DMS 273 (cell line): ENCODE data around the gene LDHAL6A.

Source experiments
- DNase-seq: peaks from one replicate; lab custom pipeline; 2025; ENCODE audit not compliant: unreplicated experiment; lab: John Stamatoyannopoulos, UW

Gene LDHAL6A

GRCh38 chr11:18490319-18490718 lies 34.7 kb downstream of the LDHAL6A start:
- DNase-seq = no peak

- no peak for DNase-seq
These were observed 35.3 kb downstream of the LDHAL6A start for GRCh38 chr11:18490736-18491485.

- no peak for DNase-seq
These were observed 36.3 kb downstream of the LDHAL6A start for GRCh38 chr11:18491924-18492323.

GRCh38 chr11:18492888-18493287 lies 37.2 kb downstream of the LDHAL6A start:
- DNase-seq = peak; percentile 2

- no peak for DNase-seq
These were observed 37.7 kb downstream of the LDHAL6A start for GRCh38 chr11:18493310-18493709.

GRCh38 chr11:18495271-18495670 lies 39.6 kb downstream of the LDHAL6A start:
- DNase-seq = no peak

GRCh38 chr11:18495703-18496102 lies 40.0 kb downstream of the LDHAL6A start:
- DNase-seq = no peak

GRCh38 chr11:18498039-18498438 lies 42.4 kb downstream of the LDHAL6A start:
- no peak for DNase-seq

DNA sequence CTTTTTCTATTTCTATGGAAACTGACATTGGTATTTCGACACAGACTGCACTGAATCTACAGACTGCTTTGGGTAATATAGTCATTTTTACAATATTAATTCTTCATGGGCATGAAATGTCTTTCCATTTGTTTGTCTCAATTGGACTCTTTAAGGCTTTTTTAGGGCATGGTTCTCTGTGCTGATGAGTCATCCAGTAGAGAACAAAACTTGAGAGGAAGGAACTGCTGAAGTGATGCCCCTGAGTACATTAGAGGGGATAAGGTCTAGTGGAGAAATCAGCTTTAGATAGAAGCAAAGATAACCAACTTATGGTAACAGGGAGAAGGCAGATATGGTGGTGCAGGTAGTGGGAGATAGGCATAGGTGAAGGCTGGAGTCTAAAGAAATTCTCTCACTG lies 46.0 kb downstream of the LDHAL6A start:
- DNase-seq = no peak

DNA sequence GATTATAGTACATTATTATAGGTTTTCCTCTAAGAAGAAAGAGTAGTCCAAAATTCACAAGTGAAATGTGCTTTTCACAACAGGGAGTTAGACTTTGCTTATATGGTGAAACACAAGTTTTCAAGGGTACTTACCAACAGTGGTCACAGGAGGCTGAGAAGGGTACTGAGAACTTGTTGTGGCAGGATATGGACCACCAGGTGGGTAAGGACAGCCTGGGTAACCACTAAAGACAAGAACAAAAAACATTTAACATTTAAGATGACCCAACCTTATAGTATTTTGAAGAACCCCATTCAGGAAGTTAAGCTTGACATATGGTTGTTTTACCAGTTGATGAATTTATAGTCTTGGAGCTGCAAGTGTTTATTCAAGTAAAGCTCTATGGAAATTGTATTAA lies 46.7 kb downstream of the LDHAL6A start:
- DNase-seq = no peak

- no peak for DNase-seq
These were observed 65.5 kb downstream of the LDHAL6A start for GRCh38 chr11:18521122-18521521.

GRCh38 chr11:18522388-18522787 lies 66.7 kb downstream of the LDHAL6A start:
- DNase-seq = peak; percentile 3

DNA sequence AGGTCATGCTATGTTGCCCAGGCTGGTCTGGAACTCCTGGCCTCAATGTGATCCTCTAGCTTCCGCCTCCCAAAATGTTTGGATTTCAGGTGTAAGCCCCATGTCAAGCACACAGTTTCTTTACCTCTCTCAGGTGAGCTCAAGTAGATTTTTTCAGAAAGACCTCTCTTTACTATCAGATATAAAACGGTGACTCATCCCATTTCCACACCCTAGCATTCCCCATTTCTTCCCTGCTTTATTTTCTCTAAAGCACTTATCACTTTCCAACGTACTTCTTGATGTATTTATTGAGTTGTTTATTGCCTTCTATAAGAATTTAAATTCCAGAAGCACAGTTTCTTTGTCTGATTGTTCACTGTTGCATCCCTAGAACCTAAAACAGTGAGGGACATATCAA lies 67.4 kb downstream of the LDHAL6A start:
- no peak for DNase-seq

- no peak for DNase-seq
These were observed 68.6 kb downstream of the LDHAL6A start for GRCh38 chr11:18524248-18524647.

DNA sequence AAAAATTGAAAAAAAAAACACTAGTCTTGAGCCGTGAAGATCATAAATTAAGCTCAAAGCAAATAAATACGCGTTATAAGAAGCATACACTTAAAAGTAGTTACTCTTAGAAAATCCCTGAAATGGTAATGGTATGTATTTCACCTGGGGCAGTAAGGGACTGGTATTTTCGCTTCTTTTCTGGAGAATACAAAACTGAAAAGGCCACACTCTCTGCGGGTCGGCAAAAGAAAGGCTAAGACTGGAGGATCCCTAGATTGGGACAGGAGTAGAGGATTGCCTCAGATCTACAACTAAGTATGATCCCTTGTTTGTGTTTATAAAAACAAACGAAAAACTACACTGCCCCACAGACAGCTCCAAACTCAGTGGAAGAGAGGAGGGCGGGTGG lies 70.5 kb downstream of the LDHAL6A start:
- DNase-seq = no peak

DNA sequence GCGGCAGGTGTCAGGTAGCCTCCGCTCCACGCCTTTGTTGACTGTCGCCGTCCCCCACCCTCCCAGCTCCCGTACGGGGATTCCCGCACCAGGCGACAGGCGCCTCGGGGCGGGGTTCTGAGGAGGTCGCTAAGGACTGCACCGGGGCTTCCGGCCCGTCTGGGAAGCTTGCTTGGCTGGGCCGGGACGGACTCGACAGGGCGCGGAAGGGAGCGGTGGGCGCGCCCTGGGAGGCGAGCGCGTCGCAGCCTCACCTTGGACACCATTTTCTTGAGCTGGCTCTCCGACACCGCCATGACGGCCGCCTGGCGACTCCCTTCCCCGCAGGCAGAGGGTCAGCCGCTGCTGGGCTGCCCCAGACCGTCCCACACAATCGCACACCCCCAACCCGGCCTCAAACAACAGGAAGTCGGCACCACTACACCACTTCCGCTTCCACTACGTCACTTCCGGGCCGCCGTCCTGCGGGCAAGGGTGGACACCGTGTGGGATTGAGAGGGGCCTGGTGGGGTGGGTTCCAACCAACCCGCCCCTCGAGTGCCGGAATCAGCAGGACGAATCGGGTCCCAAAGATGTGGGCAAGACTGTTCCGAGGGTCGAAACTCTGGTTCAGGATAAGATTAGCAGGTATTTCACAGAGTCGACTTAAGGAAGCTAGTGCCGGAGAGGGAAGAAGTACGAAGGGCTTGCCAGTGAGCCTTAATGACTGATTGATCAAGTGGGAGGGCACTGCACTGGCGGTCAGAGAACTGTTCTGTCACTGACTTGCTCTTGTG lies 71.1 kb downstream of the LDHAL6A start, which contains the start of gene TSG101:
TSG101 (minus strand) TSS at position 422 of the 776 bp plus-strand sequence; CDS start at position 296, 126 bp downstream.
- DNase-seq = peak; percentile 91

DNA sequence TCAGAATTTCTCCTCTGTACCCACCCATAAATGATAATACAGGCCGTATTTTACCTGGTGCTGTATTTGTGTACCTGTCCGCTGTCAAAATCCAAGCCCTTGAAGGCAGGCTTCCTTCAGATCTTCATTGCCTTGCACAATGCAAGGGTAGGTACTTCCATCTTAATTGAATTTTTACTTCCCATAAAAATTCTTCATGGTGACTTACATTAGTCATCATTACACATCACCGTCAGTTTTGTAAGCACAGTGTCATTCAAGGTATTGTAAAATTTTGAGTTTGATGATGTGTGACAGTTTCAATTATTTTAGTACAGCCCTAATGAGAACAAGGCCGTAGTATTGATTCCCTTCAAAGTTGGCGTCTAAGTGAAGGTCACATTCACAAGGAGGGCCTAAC lies 71.9 kb downstream of the LDHAL6A start:
- peak; percentile 20 for DNase-seq
